ENCODE data around the gene NGF. TPM values are rescaled to one million over a fixed set of nuclear protein-coding genes. Genes with fewer than 3 reads are reported as not detected.

The NGF gene
- total and polyA plus RNA-seq, 9 of the 15 experiments (the other 6 are each of a cell fraction or from before 2014, with no cell fraction given) = not detected

- DNase-seq (ENCODE audit: extremely low read depth in 1 of 4, low spot score in 3 of 4) (no peak), FAIRE-seq (no peak), ATAC-seq (no peak)
- no peaks in the 10 kb centered on the region for H3K9me1 ChIP-seq (ENCODE audit: control insufficient read depth, insufficient read depth, low read length)
- CTCF ChIA-PET (ENCODE audit: low intra/inter-chr PET ratio) = no interaction called here
- BruUV-seq (replicated peaks) = no TSS peak
- intact Hi-C loops (cut with micrococcal nuclease) (no loop called here), in situ Hi-C loops (cut with MboI) (no loop called here)
- H3K27ac ChIP-seq (ENCODE audit: extremely low read depth, low read depth, low read length) = no peak overlapping the region
- no peak for TF ChIP-seq MXI1 (IDR thresholded peaks at IDR 0.05; ENCODE audit: low read depth, low read length)
- no peak for TF ChIP-seq PBX2 (CRISPR knock-in tag; IDR thresholded peaks at IDR 0.05; ENCODE audit: low read depth)
- TF ChIP-seq PBX2 (tag; conservative IDR thresholded peaks at IDR 0.05; ENCODE audit: low read depth) = no peak
- TF ChIP-seq CTBP1 (IDR thresholded peaks at IDR 0.05; ENCODE audit: borderline replicate concordance) = no peak
- TF ChIP-seq YY1 (IDR thresholded peaks at IDR 0.05; ENCODE audit: borderline replicate concordance in 1 of 3, control insufficient read depth in 1 of 3, extremely low read depth in 1 of 3, insufficient read depth in 3 of 3, insufficient read length in 1 of 3, insufficient replicate concordance in 2 of 3, low read depth in 1 of 3, low read length in 2 of 3) = no peak
- no peaks in the 10 kb centered on the region for H3K36me3 ChIP-seq (ENCODE audit: control insufficient read depth, insufficient read depth, low read length)
- peaks cover 0 to 4% of the 10 kb centered on the region in 2 experiments; a peak in 2 of 5 replicates for H3K27me3 ChIP-seq (ENCODE audit: control insufficient read depth in 2 of 2, insufficient read depth in 2 of 2, low read length in 2 of 2)
- no peaks in the 10 kb centered on the region for H3K4me1 ChIP-seq (replicated peaks in 1 of 2; ENCODE audit: control insufficient read depth in 2 of 2, insufficient read depth in 2 of 2, low read length in 2 of 2)
- no peaks in the 10 kb centered on the region for H3K9me3 ChIP-seq (replicated peaks; ENCODE audit: control insufficient read depth, insufficient read depth, low read depth, low read length)
- POLR2A ChIA-PET = interaction anchor here (0.5 to 1.2 kb wide), 3 partner anchors 11 to 1389 kb away, joined by 3 read pairs; no protein-coding TSS in a partner anchor
- under 1% methylated on average over 8 of the region's 8 CpGs for WGBS (ENCODE audit: insufficient coverage, low coverage, missing lambda C conversion rate)
- H3K9ac ChIP-seq (ENCODE audit: insufficient read depth in 1 of 2, low read depth in 2 of 2, low read length in 2 of 2) = no peak overlapping the region
- no peak overlapping the region for H3K4me3 ChIP-seq
- H4K20me1 ChIP-seq (replicated peaks; ENCODE audit: control insufficient read depth, insufficient read depth, low read length) = no peaks in the 10 kb centered on the region
- no peaks in the 10 kb centered on the region for H3K79me2 ChIP-seq (ENCODE audit: control insufficient read depth, insufficient read depth, low read length)
- H2AFZ ChIP-seq (ENCODE audit: low read depth, low read length) = no peak overlapping the region
- H3K4me2 ChIP-seq (ENCODE audit: insufficient read depth, low read length) = no peak overlapping the region
These were observed 37.8 kb downstream of the NGF start for GRCh38 chr1:115300087-115300876.
